H1 (cell line): Measurements from ENCODE around the gene SHMT2. TPM values are rescaled to one million over a fixed set of nuclear protein-coding genes. Genes with fewer than 3 reads are reported as not detected.
A peak's percentile ranks its signal among the peaks of the same experiment; 100 is the strongest.

Experiments
- CTCF ChIA-PET: fragments of 300-600 bp; sonication (Branson Sonifier 250); formaldehyde crosslinking; loops from one replicate; lab custom pipeline; 2021; ENCODE audit not compliant: partially characterized antibody; lab: Charles Lee
- POLR2A ChIA-PET: fragments of 300-600 bp; sonication (Branson Sonifier 250); formaldehyde crosslinking; loops from one replicate; lab custom pipeline; 2021; ENCODE audit warnings: inconsistent platforms; ENCODE audit not compliant: partially characterized antibody; lab: Charles Lee
- DNase-seq, 2 experiments: peaks; one replicate each; pipeline versions ENCODE4 v3.0.0 to v3.0.0-alpha.2; 2010 to 2022; ENCODE audit warnings: low spot score in 2 of 2, low read depth in 1 of 2, mixed read lengths in 1 of 2
- FAIRE-seq: peaks from 2 replicates; lab custom pipeline; 2011; peaks lifted over from hg19 to GRCh38; lab: Jason Lieb, UNC
- H2AFZ ChIP-seq: 2 replicates; pipeline ENCODE4 v1.8.1; 2012; ENCODE audit warnings: low read length, inconsistent platforms
- H2AK5ac ChIP-seq: 2 replicates; pipeline ENCODE4 v1.6.1; 2013; ENCODE audit warnings: low read depth, low read length
- H2BK120ac ChIP-seq: replicated peaks from 2 replicates; pipeline ENCODE3; 2013; ENCODE audit warnings: low read depth, low read length, inconsistent platforms
- H2BK12ac ChIP-seq: 2 replicates; pipeline ENCODE4 v1.6.1; 2013; ENCODE audit warnings: low read depth, low read length
- H2BK15ac ChIP-seq: 2 replicates; pipeline ENCODE4 v1.6.1; 2013; ENCODE audit warnings: low read length
- H2BK20ac ChIP-seq: 2 replicates; pipeline ENCODE4 v1.6.1; 2013; ENCODE audit warnings: low read length
- H2BK5ac ChIP-seq: 2 replicates; pipeline ENCODE4 v1.6.1; 2013; ENCODE audit warnings: low read depth, low read length
- H3K14ac ChIP-seq: 2 replicates; pipeline ENCODE4 v1.6.1; 2013; ENCODE audit warnings: inconsistent platforms; ENCODE audit not compliant: insufficient read length
- H3K18ac ChIP-seq: 2 replicates; pipeline ENCODE4 v1.6.1; 2013; ENCODE audit warnings: low read length; ENCODE audit errors: extremely low read depth
- H3K23ac ChIP-seq: 2 replicates; pipeline ENCODE4 v1.6.1; 2013; ENCODE audit warnings: inconsistent platforms; ENCODE audit not compliant: insufficient read length
- H3K23me2 ChIP-seq: 2 replicates; pipeline ENCODE4 v1.6.1; 2013; ENCODE audit warnings: low read depth, low read length
- H3K27ac ChIP-seq: 2 replicates; pipeline ENCODE4 v1.6.1; 2011; ENCODE audit warnings: low read depth, low read length, inconsistent platforms
- H3K27me3 ChIP-seq, 4 experiments: replicated peaks in 1 of 4; 1 replicate in 1 of 4; 2 replicates in 3 of 4; pipeline versions ENCODE4 v1.6.1 to v1.8.1; 2011 to 2013; ENCODE audit warnings: low read length in 3 of 4, mild to moderate bottlenecking in 3 of 4, inconsistent platforms in 2 of 4, mixed read lengths in 2 of 4, moderate library complexity in 1 of 4; ENCODE audit not compliant: control insufficient read depth in 3 of 4, insufficient read depth in 3 of 4; ENCODE audit errors: extremely low read depth in 1 of 4
- H3K36me3 ChIP-seq, 4 experiments: 2 replicates each; pipeline versions ENCODE4 v1.6.1 to v1.8.1; 2011 to 2013; ENCODE audit warnings: mild to moderate bottlenecking in 4 of 4, low read length in 3 of 4, moderate library complexity in 2 of 4, control low read depth in 1 of 4, inconsistent platforms in 1 of 4; ENCODE audit not compliant: insufficient read depth in 4 of 4, control insufficient read depth in 2 of 4
- H3K4ac ChIP-seq: replicated peaks from 2 replicates; pipeline ENCODE3; 2013; ENCODE audit warnings: low read length, low read depth, mixed read lengths, inconsistent platforms; ENCODE audit not compliant: insufficient read length
- H3K4me1 ChIP-seq, 4 experiments: replicated peaks in 1 of 4; 1 replicate in 1 of 4; 2 replicates in 3 of 4; pipeline versions ENCODE4 v1.6.1 to v1.8.1; 2011 to 2013; ENCODE audit warnings: low read length in 3 of 4, inconsistent platforms in 2 of 4, mixed read lengths in 1 of 4; ENCODE audit not compliant: insufficient read depth in 4 of 4, control insufficient read depth in 3 of 4
- H3K4me2 ChIP-seq, 2 experiments: 2 replicates each; pipeline versions ENCODE4 v1.6.1 to v1.8.1; 2011 to 2013; ENCODE audit warnings: low read depth in 2 of 2, low read length in 2 of 2, control low read depth in 1 of 2, inconsistent platforms in 1 of 2, mild to moderate bottlenecking in 1 of 2; ENCODE audit not compliant: insufficient read depth in 1 of 2
- H3K4me3 ChIP-seq, 4 experiments: fragments of 200-600, 300-600 bp in 1 of 4; sonication (generic), shearing (Covaris generic), sonication (Bioruptor Twin) in 1 of 4; 2 replicates each; pipeline versions ENCODE4 v1.5.1 to v1.8.1; 2011 to 2016; ENCODE audit warnings: low read length in 4 of 4, low read depth in 3 of 4, control low read depth in 2 of 4, inconsistent platforms in 2 of 4, mild to moderate bottlenecking in 2 of 4, mixed read lengths in 1 of 4, moderate library complexity in 1 of 4; ENCODE audit not compliant: insufficient read depth in 2 of 4; ENCODE audit errors: extremely low read depth in 1 of 4
- H3K56ac ChIP-seq: replicated peaks from 2 replicates; pipeline ENCODE3; 2013; ENCODE audit warnings: low read depth, mild to moderate bottlenecking, mixed read lengths, low read length, inconsistent platforms; ENCODE audit not compliant: insufficient read length
- H3K79me1 ChIP-seq: 2 replicates; pipeline ENCODE4 v1.6.1; 2013; ENCODE audit warnings: low read depth, low read length, control low read depth
- H3K79me2 ChIP-seq, 2 experiments: 2 replicates each; pipeline versions ENCODE4 v1.6.1 to v1.8.1; 2012 to 2013; ENCODE audit warnings: low read length in 2 of 2, mild to moderate bottlenecking in 2 of 2, inconsistent platforms in 1 of 2; ENCODE audit not compliant: insufficient read depth in 2 of 2, control insufficient read depth in 1 of 2
- H3K9ac ChIP-seq, 4 experiments: replicated peaks in 1 of 4; 1 replicate in 1 of 4; 2 replicates in 3 of 4; pipeline versions ENCODE4 v1.6.1 to v1.8.1; 2011 to 2013; ENCODE audit warnings: low read depth in 3 of 4, low read length in 3 of 4, control low read depth in 2 of 4, mild to moderate bottlenecking in 2 of 4, moderate library complexity in 2 of 4, inconsistent platforms in 1 of 4; ENCODE audit errors: extremely low read depth in 1 of 4
- H3K9me3 ChIP-seq, 2 experiments: 2 replicates each; pipeline versions ENCODE4 v1.6.1 to v1.8.1; 2012 to 2013; ENCODE audit warnings: mild to moderate bottlenecking in 2 of 2, moderate library complexity in 2 of 2, control low read depth in 1 of 2, inconsistent platforms in 1 of 2, low read depth in 1 of 2, low read length in 1 of 2, mixed read lengths in 1 of 2; ENCODE audit not compliant: insufficient read depth in 2 of 2
- H4K20me1 ChIP-seq, 2 experiments: replicated peaks in 1 of 2; 2 replicates each; pipeline versions ENCODE3 to v1.8.1; 2011 to 2013; ENCODE audit warnings: inconsistent platforms in 2 of 2, low read length in 2 of 2, mild to moderate bottlenecking in 1 of 2; ENCODE audit not compliant: insufficient read depth in 2 of 2, control insufficient read depth in 1 of 2
- H4K5ac ChIP-seq: 2 replicates; pipeline ENCODE4 v1.6.1; 2013; ENCODE audit warnings: low read length, low read depth, mixed read lengths, inconsistent platforms; ENCODE audit not compliant: insufficient read length
- H4K8ac ChIP-seq: 2 replicates; pipeline ENCODE4 v1.8.0; 2013; ENCODE audit warnings: mild to moderate bottlenecking, moderate library complexity, low read length, inconsistent platforms; ENCODE audit not compliant: insufficient read depth; ENCODE audit errors: extremely low read depth
- H4K91ac ChIP-seq: replicated peaks from 2 replicates; pipeline ENCODE3; 2013; ENCODE audit warnings: low read length, mixed read lengths, inconsistent platforms; ENCODE audit not compliant: insufficient read length
- ATF3 ChIP-seq: IDR thresholded peaks from 2 replicates; pipeline ENCODE4 v1.6.1; 2011; ENCODE audit warnings: low read depth, mild to moderate bottlenecking, low read length; ENCODE audit not compliant: insufficient read depth
- NANOG ChIP-seq: IDR thresholded peaks from 2 replicates; pipeline ENCODE4 v1.6.1; 2011; ENCODE audit warnings: low read length, low read depth, mild to moderate bottlenecking, inconsistent platforms; ENCODE audit not compliant: insufficient read depth, poor library complexity, severe bottlenecking
- PHF8 ChIP-seq: fragments of 200-600 bp; sonication (generic); conservative IDR thresholded peaks from 2 replicates; pipeline ENCODE4 v1.7.1; 2012; ENCODE audit warnings: low read depth, mild to moderate bottlenecking, inconsistent platforms, low read length, moderate library complexity
- RAD21 ChIP-seq, 2 experiments: IDR thresholded peaks in 1 of 2; conservative IDR thresholded peaks in 1 of 2; 2 replicates each; pipeline ENCODE4 v1.6.1; 2011; ENCODE audit warnings: low read depth in 2 of 2, low read length in 2 of 2, improper control_type of control experiment in 1 of 2, inconsistent platforms in 1 of 2, mild to moderate bottlenecking in 1 of 2, moderate library complexity in 1 of 2
- WGBS, 2 experiments: shearing (Covaris generic) in 1 of 2; methylation state at CpG; one replicate each; pipeline versions ENCODE4 v1.1.6 to v1.1.7; 2013 to 2015; ENCODE audit warnings: low lambda C conversion rate in 2 of 2, mixed read lengths in 2 of 2, inconsistent platforms in 1 of 2, low coverage in 1 of 2, missing lambda C conversion rate in 1 of 2; ENCODE audit not compliant: insufficient replicate concordance in 2 of 2, insufficient coverage in 1 of 2, insufficient read length in 1 of 2; ENCODE audit errors: extremely low coverage in 1 of 2, missing lambda C conversion rate in 1 of 2; 5-methylcytosine and 5-hydroxymethylcytosine counted together
- polyA plus RNA-seq, 7 experiments: library from polyadenylated mRNA; depleted of rRNA in 3 of 7; stranded (reverse) in 5 of 7; unstranded in 2 of 7; fragments of >200 nt in 5 of 7; fragments of 200-250 nt in 2 of 7; gene quantifications; 1 replicate in 5 of 7; 2 replicates in 1 of 7; 4 replicates in 1 of 7; pipeline versions ENCODE4 v1.2.1 to v1.2.3, GENCODE V29; 2011 to 2013; ENCODE audit warnings: missing spikeins in 2 of 7, mixed read lengths in 2 of 7
- total RNA-seq: library from RNA; stranded (reverse); fragmentation: NEBNext Ultra II Directional; extraction: Animal tissue kit (Norgen Biotek cat#: 25700); gene quantifications from 2 replicates; pipeline ENCODE4 v1.2.1, GENCODE V29; 2021
- TF ChIP-seq, protein P1 (sequence below), 3 experiments: IDR thresholded peaks; 1 replicate in 2 of 3; 2 replicates in 1 of 3; pipeline versions ENCODE4 v1.5.1 to v1.6.1; 2011; ENCODE audit warnings: low read length in 3 of 3, mild to moderate bottlenecking in 3 of 3, inconsistent platforms in 2 of 3, low read depth in 1 of 3, moderate library complexity in 1 of 3; ENCODE audit not compliant: insufficient read depth in 1 of 3; ENCODE audit errors: control extremely low read depth in 1 of 3
- TF ChIP-seq, protein P2 (sequence below): IDR thresholded peaks from 2 replicates; pipeline ENCODE4 v1.6.1; 2012; ENCODE audit warnings: inconsistent platforms

The SHMT2 gene
- total and polyA plus RNA-seq, 2 of the 8 experiments (the other 6 are each of a cell fraction or from before 2014, with no cell fraction given), result 274 to 520 TPM

- FAIRE-seq, result no peak
Measured at GRCh38 chr12:57276935-57277563, 47.5 kb downstream of the SHMT2 start.

More at GRCh38 chr12:57276935-57277563, 47.5 kb downstream of the SHMT2 start:
- no peak overlapping the region for H3K18ac ChIP-seq
- H3K27me3 ChIP-seq, result no peaks in the 10 kb centered on the region
- no peak overlapping the region for H2BK20ac ChIP-seq
- no peak overlapping the region for H2BK5ac ChIP-seq
- no peaks in the 10 kb centered on the region for H3K9me3 ChIP-seq
- no peak overlapping the region for H3K4ac ChIP-seq
- H2BK15ac ChIP-seq, result no peak overlapping the region
- H4K91ac ChIP-seq, result no peak overlapping the region
- peaks cover 0 to 8% (median 4%) of the 10 kb centered on the region in 4 experiments; a peak in 4 of 8 replicates for H3K36me3 ChIP-seq
- TF ChIP-seq ATF3 (no peak), NANOG (no peak), PHF8 (no peak), RAD21 (IDR thresholded peaks at IDR 0.05 in 1 of 2, conservative IDR thresholded peaks at IDR 0.05 in 1 of 2; ENCODE audit: low read depth in 2 of 2, low read length in 2 of 2) (peak; percentile 29 to 52; a peak in 3 of 4 replicates)
- TF ChIP-seq, protein P1, sequence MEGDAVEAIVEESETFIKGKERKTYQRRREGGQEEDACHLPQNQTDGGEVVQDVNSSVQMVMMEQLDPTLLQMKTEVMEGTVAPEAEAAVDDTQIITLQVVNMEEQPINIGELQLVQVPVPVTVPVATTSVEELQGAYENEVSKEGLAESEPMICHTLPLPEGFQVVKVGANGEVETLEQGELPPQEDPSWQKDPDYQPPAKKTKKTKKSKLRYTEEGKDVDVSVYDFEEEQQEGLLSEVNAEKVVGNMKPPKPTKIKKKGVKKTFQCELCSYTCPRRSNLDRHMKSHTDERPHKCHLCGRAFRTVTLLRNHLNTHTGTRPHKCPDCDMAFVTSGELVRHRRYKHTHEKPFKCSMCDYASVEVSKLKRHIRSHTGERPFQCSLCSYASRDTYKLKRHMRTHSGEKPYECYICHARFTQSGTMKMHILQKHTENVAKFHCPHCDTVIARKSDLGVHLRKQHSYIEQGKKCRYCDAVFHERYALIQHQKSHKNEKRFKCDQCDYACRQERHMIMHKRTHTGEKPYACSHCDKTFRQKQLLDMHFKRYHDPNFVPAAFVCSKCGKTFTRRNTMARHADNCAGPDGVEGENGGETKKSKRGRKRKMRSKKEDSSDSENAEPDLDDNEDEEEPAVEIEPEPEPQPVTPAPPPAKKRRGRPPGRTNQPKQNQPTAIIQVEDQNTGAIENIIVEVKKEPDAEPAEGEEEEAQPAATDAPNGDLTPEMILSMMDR (IDR thresholded peaks at IDR 0.05; ENCODE audit: control extremely low read depth in 1 of 3, insufficient read depth in 1 of 3, low read depth in 1 of 3, low read length in 3 of 3), result peak; percentile 39 to 58 (median 52)
- TF ChIP-seq, protein P2, sequence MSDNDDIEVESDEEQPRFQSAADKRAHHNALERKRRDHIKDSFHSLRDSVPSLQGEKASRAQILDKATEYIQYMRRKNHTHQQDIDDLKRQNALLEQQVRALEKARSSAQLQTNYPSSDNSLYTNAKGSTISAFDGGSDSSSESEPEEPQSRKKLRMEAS, result no peak
- H4K5ac ChIP-seq, result no peak overlapping the region
- no peak overlapping the region for H2BK120ac ChIP-seq
- no peak overlapping the region for H2BK12ac ChIP-seq
- no peak overlapping the region for H3K4me3 ChIP-seq
- H2AFZ ChIP-seq, result no peak overlapping the region
- H3K23ac ChIP-seq, result no peak overlapping the region
- no peak overlapping the region for H4K8ac ChIP-seq
- H3K14ac ChIP-seq, result no peak overlapping the region
- H3K4me2 ChIP-seq, result no peak overlapping the region
- H3K9ac ChIP-seq, result no peak overlapping the region
- H2AK5ac ChIP-seq, result no peak overlapping the region
- 0 out of 7 replicates have a peak, but pooled peaks cover 0 to 2% (median 0%) of the 10 kb centered on the region in 4 experiments for H3K4me1 ChIP-seq
- ChIA-PET POLR2A (interaction anchor here (0.7 to 1.4 kb wide), 5 partner anchors 9 to 179 kb away, joined by 3 to 4 read pairs (median 4); no protein-coding TSS in a partner anchor), CTCF (interaction anchor here (0.6 to 4.2 kb wide), 31 partner anchors 9 to 192 kb away, joined by 3 to 36 read pairs (median 4); partner anchors contain the start of genes INHBC, SHMT2 and STAC3)
- no peaks in the 10 kb centered on the region for H4K20me1 ChIP-seq
- WGBS, 2 experiments, result 84% methylated on average over 4 of the region's 4 CpGs; no CpG with 5 or more reads in 1 of the 2 experiments
- H3K56ac ChIP-seq, result no peak overlapping the region
- no peaks in the 10 kb centered on the region for H3K79me1 ChIP-seq
- no peak for DNase-seq
- no peaks in the 10 kb centered on the region for H3K23me2 ChIP-seq
- H3K79me2 ChIP-seq, result no peaks in the 10 kb centered on the region
- H3K27ac ChIP-seq, result no peak overlapping the region
